K562 (cell line): ENCODE data around the gene SPIB. TPM values are rescaled to one million over a fixed set of nuclear protein-coding genes. Genes with fewer than 3 reads are reported as not detected.

ENCODE experiments used
- CHD7 ChIP-seq: fragments of 200-600 bp; sonication (generic); IDR thresholded peaks from one replicate; pipeline ENCODE4 v1.6.1; 2012; ENCODE audit warnings: mild to moderate bottlenecking, low read depth, low read length, inconsistent platforms
- ELF1 ChIP-seq: fragments of 200-800 bp; sonication (Bioruptor generic); IDR thresholded peaks from 2 replicates; pipeline ENCODE4 v1.6.1; 2016; ENCODE audit warnings: missing genetic modification characterization, missing compliant biosample characterization
- ELF4 ChIP-seq: fragments of 450-650 bp; formaldehyde crosslinking; IDR thresholded peaks from 2 replicates; pipeline ENCODE4 v1.4.0; 2022; ENCODE audit warnings: missing genetic modification characterization
- KLF1 ChIP-seq: fragments of 450-650 bp; IDR thresholded peaks from 2 replicates; pipeline ENCODE4 v1.6.1; 2016; ENCODE audit warnings: missing genetic modification characterization, missing compliant biosample characterization
- NFIC ChIP-seq: fragments of 450-650 bp; IDR thresholded peaks from 2 replicates; pipeline ENCODE4 v1.6.1; 2017; ENCODE audit warnings: mild to moderate bottlenecking, inconsistent platforms
- NR2C2 ChIP-seq, 2 experiments: fragments of 200-800 bp in 1 of 2; sonication (Bioruptor generic) in 1 of 2; sonication (generic) in 1 of 2; formaldehyde crosslinking in 1 of 2; IDR thresholded peaks; 2 replicates each; pipeline versions ENCODE4 v1.6.1 to v1.8.0; 2016 to 2022; ENCODE audit warnings: mild to moderate bottlenecking in 1 of 2, missing compliant biosample characterization in 1 of 2, missing genetic modification characterization in 1 of 2, missing genetic modification reagents in 1 of 2
- SRSF7 ChIP-seq: fragments of 200-400 bp; formaldehyde crosslinking; optimal IDR thresholded peaks from 2 replicates; pipeline ENCODE3; 2017; ENCODE audit warnings: mild to moderate bottlenecking, low read depth, low read length
- TRIM24 ChIP-seq, 2 experiments: fragments of 450-650 bp; IDR thresholded peaks; 2 replicates each; pipeline ENCODE4 v1.6.1; 2016
- ZNF253 ChIP-seq: fragments of 250-450 bp; sonication (Bioruptor Pico); conservative IDR thresholded peaks from 2 replicates; pipeline ENCODE4 v1.6.1; 2021; ENCODE audit warnings: mild to moderate bottlenecking
- ZNF766 ChIP-seq: fragments of 200-800 bp; sonication (Bioruptor generic); conservative IDR thresholded peaks from 2 replicates; pipeline ENCODE4 v1.6.1; 2016; ENCODE audit warnings: missing genetic modification characterization, missing compliant biosample characterization
- ZNF785 ChIP-seq: fragments of 250-450 bp; sonication (Bioruptor Pico); IDR thresholded peaks from 2 replicates; pipeline ENCODE4 v1.4.0; 2020; ENCODE audit warnings: mild to moderate bottlenecking
- ZNF79 ChIP-seq: fragments of 250-450 bp; sonication (Bioruptor Pico); IDR thresholded peaks from 2 replicates; pipeline ENCODE4 v1.4.0; 2020; ENCODE audit warnings: low read depth, mild to moderate bottlenecking, moderate library complexity
- polyA plus RNA-seq, 8 experiments: library from polyadenylated mRNA; depleted of rRNA in 4 of 8; stranded (reverse) in 5 of 8; unstranded in 3 of 8; fragments of >200 nt; fragmentation: Nextera tagmentation in 2 of 8; fragmentation: Illumina TruSeq in 1 of 8; extraction: Ambion mirVana in 2 of 8; extraction: Trizol in 1 of 8; gene quantifications; 2 replicates each; pipeline versions ENCODE4 v1.2.1 to v1.2.3, GENCODE V29; 2011 to 2014; ENCODE audit warnings: inconsistent platforms in 1 of 8, missing spikeins in 1 of 8
- total RNA-seq, 7 experiments: library from RNA; depleted of rRNA in 6 of 7; stranded (reverse); fragments of >200 nt in 6 of 7; fragmentation: Illumina TruSeq in 2 of 7; extraction: Trizol in 2 of 7; gene quantifications; 2 replicates each; pipeline versions ENCODE4 v1.2.1 to v1.2.3, GENCODE V29; 2011 to 2021; ENCODE audit warnings: low replicate concordance in 1 of 7
- TF ChIP-seq, protein P1 (sequence below): fragments of 450-650 bp; IDR thresholded peaks from 2 replicates; pipeline ENCODE4 v1.7.0; 2016; ENCODE audit warnings: borderline replicate concordance

Gene SPIB
- total and polyA plus RNA-seq, 9 of the 15 experiments (the other 6 are each of a cell fraction or from before 2014, with no cell fraction given), result 0.06 to 1.0 (median 0.43) TPM; not detected in 1

DNA sequence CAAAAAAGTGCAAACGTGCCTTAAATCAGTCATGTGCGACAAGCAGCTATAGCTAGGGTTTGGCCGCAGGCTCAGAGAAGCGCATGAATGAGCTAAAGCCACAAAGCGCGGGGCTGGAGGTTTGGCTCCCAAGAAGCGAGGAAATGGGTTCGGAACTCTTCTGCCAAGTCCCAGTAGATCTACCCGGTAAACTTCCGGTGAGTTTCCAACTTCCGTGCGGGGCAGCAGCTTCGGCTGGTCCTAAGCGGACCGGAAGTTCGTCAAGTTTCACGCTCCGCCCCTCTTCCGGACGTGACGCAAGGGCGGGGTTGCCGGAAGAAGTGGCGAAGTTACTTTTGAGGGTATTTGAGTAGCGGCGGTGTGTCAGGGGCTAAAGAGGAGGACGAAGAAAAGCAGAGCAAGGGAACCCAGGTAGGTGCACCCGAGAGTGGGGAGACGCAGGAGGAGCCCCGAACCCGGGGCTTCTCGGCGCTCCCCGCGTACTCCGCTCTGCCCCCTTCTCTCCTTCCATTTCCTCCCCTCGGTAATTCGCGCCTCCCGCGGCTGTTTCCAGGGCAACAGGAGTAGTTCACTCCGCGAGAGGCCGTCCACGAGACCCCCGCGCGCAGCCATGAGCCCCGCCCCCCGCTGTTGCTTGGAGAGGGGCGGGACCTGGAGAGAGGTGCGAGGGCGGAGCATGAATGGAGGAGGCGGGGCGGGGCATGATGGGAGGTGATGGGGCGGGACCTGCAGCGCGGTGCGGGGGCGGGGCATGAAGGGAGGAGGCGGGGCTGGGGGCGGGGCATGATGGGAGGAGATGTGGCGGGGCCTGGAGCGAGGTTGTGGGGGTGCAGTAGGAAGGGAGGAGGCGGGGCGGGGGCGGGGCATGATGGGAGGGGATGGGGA lies 42.3 kb upstream of the SPIB start, which contains the start of gene NR1H2 (continued):
- TF ChIP-seq CHD7 (no peak), ELF4 (CRISPR knock-in tag) (peak; percentile 78; the same call in 1 of the 2 replicates), KLF1 (tag) (peak; percentile 88), NFIC (peak; percentile 66), ZNF253 (CRISPR knock-in tag) (no peak), TRIM24 (IDR thresholded peaks at IDR 0.05) (peak in 1 of 2 experiments; percentile 99; a peak in 2 of 4 replicates), ZNF785 (CRISPR knock-in tag) (no peak), ZNF766 (peak; percentile 80), ZNF79 (CRISPR knock-in tag) (no peak), NR2C2 (CRISPR knock-in tag; IDR thresholded peaks at IDR 0.05) (no peak), NR2C2 (tag; IDR thresholded peaks at IDR 0.05) (peak; percentile 88), ELF1 (tag) (peak; percentile 97), SRSF7 (no peak)
- TF ChIP-seq, protein P1, sequence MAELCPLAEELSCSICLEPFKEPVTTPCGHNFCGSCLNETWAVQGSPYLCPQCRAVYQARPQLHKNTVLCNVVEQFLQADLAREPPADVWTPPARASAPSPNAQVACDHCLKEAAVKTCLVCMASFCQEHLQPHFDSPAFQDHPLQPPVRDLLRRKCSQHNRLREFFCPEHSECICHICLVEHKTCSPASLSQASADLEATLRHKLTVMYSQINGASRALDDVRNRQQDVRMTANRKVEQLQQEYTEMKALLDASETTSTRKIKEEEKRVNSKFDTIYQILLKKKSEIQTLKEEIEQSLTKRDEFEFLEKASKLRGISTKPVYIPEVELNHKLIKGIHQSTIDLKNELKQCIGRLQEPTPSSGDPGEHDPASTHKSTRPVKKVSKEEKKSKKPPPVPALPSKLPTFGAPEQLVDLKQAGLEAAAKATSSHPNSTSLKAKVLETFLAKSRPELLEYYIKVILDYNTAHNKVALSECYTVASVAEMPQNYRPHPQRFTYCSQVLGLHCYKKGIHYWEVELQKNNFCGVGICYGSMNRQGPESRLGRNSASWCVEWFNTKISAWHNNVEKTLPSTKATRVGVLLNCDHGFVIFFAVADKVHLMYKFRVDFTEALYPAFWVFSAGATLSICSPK, result no peak
